Left ventricle myocardium inferior (tissue), 1 donor: ENCODE measurements around the gene FAM131C. TPM values are rescaled to one million over a fixed set of nuclear protein-coding genes. Genes with fewer than 3 reads are reported as not detected.
A peak's percentile ranks its signal among the peaks of the same experiment; 100 is the strongest.

Source experiments
- DNase-seq: peaks from one replicate; pipeline ENCODE4 v3.0.0-alpha.2; 2020
- H3K27ac ChIP-seq: fragments of 200-600 bp; replicated peaks from 2 replicates; pipeline ENCODE4 v1.8.0; 2021
- H3K27me3 ChIP-seq: fragments of 200-600 bp; 2 replicates; pipeline ENCODE4 v1.8.0; 2021; ENCODE audit warnings: low read depth
- H3K36me3 ChIP-seq: fragments of 200-600 bp; 2 replicates; pipeline ENCODE4 v1.8.0; 2021
- H3K4me1 ChIP-seq: fragments of 200-600 bp; 2 replicates; pipeline ENCODE4 v1.8.0; 2021
- H3K4me3 ChIP-seq: fragments of 200-600 bp; 2 replicates; pipeline ENCODE4 v1.8.0; 2021; ENCODE audit warnings: mild to moderate bottlenecking, moderate library complexity
- H3K9me3 ChIP-seq: fragments of 200-600 bp; replicated peaks from 2 replicates; pipeline ENCODE4 v1.8.0; 2021
- CTCF ChIP-seq: fragments of 200-600 bp; IDR thresholded peaks from 2 replicates; pipeline ENCODE4 v1.8.0; 2021; ENCODE audit warnings: antibody characterized with exemption, mild to moderate bottlenecking, borderline replicate concordance
- intact Hi-C: fragments of 100-400 bp; cut with micrococcal nuclease; formaldehyde crosslinking; loops from one replicate; pipeline ENCODE4 v1.11.0; 2022
- total RNA-seq: library from RNA; stranded (reverse); fragmentation: NEBNext Ultra II Directional; extraction: Animal tissue kit (Norgen Biotek cat#: 25700); gene quantifications from one replicate; pipeline ENCODE4 v1.2.1, GENCODE V29; 2021
- donor health status: DM: no; HTN: yes; CAD: no; lungs with severe emphysema.

Gene FAM131C
- total RNA-seq, 1 donor from 2014 or later = 5.4 TPM

GRCh38 chr1:16091296-16091695, 17.8 kb upstream of the FAM131C start:
- Histone ChIP-seq H3K4me3 (no peak overlapping the region), H3K36me3 (no peaks in the 10 kb centered on the region), H3K4me1 (peaks cover 17% of the 10 kb centered on the region), H3K27ac (no peak overlapping the region), H3K27me3 (no peaks in the 10 kb centered on the region), H3K9me3 (no peaks in the 10 kb centered on the region)
- intact Hi-C loops = no loop called here
- peak; percentile 1 for DNase-seq
- TF ChIP-seq CTCF = no peak

- H3K4me3 ChIP-seq = no peak overlapping the region
- no peak overlapping the region for H3K27ac ChIP-seq
- intact Hi-C loops = no loop called here
- no peak for DNase-seq
- no peak for TF ChIP-seq CTCF
- no peaks in the 10 kb centered on the region for H3K36me3 ChIP-seq
- H3K27me3 ChIP-seq = no peaks in the 10 kb centered on the region
- no peaks in the 10 kb centered on the region for H3K9me3 ChIP-seq
- peaks cover 25% of the 10 kb centered on the region for H3K4me1 ChIP-seq
These were observed 16.8 kb upstream of the FAM131C start for GRCh38 chr1:16090076-16090826.

- Histone ChIP-seq H3K4me1 (peaks cover 25% of the 10 kb centered on the region), H3K9me3 (no peaks in the 10 kb centered on the region), H3K27me3 (no peaks in the 10 kb centered on the region), H3K36me3 (no peaks in the 10 kb centered on the region), H3K27ac (peak overlapping the region; percentile 71), H3K4me3 (no peak overlapping the region)
- DNase-seq = peak; percentile 10
- no peak for TF ChIP-seq CTCF
- intact Hi-C loops = no loop called here
These were observed 15.5 kb upstream of the FAM131C start for GRCh38 chr1:16088996-16089395.

- Histone ChIP-seq H3K9me3 (no peaks in the 10 kb centered on the region), H3K4me1 (peaks cover 25% of the 10 kb centered on the region), H3K27me3 (no peaks in the 10 kb centered on the region), H3K36me3 (no peaks in the 10 kb centered on the region), H3K4me3 (no peak overlapping the region), H3K27ac (peak overlapping the region; percentile 71)
- intact Hi-C loops = no loop called here
- DNase-seq = peak; percentile 23
- TF ChIP-seq CTCF = no peak
These were observed 15.0 kb upstream of the FAM131C start for GRCh38 chr1:16088351-16088911.

GRCh38 chr1:16087733-16088132, 14.3 kb upstream of the FAM131C start:
- Histone ChIP-seq H3K4me1 (peaks cover 27% of the 10 kb centered on the region), H3K27ac (peak overlapping the region; percentile 71), H3K4me3 (no peak overlapping the region), H3K9me3 (no peaks in the 10 kb centered on the region), H3K27me3 (no peaks in the 10 kb centered on the region), H3K36me3 (no peaks in the 10 kb centered on the region)
- no peak for TF ChIP-seq CTCF
- intact Hi-C loops = no loop called here
- peak; percentile 12 for DNase-seq
